Activated T-cell treated with anti-CD3 and anti-CD28 coated beads for 24 hours (primary cell): ENCODE measurements around the gene UBE2R2.
"Not testable (repeated sequence)": the region's sequence is repeated elsewhere in the genome, so short reads cannot be mapped to it uniquely, and the experiment has no call there.

Experiments
- DNase-seq: peaks from one replicate; pipeline ENCODE4 v3.0.0-alpha.2; 2020; ENCODE audit warnings: low read depth

UBE2R2 gene

GRCh38 chr9:33843312-33843961 lies 26.5 kb downstream of the UBE2R2 start:
- no peak for DNase-seq

DNA sequence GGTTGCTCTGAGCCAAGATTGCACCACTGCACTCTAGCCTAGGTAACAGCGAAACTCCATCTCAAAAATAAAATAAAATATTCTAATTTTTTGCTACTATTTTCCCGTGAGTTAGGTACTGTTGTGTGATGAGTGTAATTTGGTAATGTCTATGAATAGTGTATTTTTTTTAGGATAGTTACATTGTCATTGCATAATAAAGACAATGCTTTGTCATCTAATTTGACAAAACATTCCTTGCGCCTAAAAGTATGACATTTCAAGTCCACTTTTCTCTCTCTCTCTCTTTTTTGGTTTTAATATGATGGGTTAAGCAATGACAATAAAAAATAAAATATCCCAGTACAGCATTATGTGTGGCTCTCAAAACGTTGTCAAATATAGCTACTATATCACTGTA lies 29.3 kb downstream of the UBE2R2 start:
- DNase-seq = no peak

GRCh38 chr9:33847894-33848205 lies 30.9 kb downstream of the UBE2R2 start:
- not testable (repeated sequence) for DNase-seq

DNA sequence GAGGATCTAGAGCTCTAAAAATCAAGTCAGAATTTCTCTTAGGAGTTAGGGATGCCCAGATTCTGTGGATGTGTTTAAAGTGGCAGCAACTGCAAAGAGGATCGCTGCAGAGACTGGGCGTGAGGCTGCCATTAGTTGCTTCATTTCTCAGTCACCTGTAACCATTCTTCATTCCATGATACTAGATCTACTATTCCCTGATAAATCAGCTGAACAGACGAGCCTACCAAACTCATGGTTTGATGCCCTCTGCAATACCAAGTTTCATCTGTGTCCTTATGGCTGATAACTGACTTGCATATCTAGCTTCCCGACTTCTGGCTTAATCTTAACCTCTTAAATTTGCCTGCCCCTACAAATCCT lies 33.3 kb downstream of the UBE2R2 start:
- no peak for DNase-seq

DNA sequence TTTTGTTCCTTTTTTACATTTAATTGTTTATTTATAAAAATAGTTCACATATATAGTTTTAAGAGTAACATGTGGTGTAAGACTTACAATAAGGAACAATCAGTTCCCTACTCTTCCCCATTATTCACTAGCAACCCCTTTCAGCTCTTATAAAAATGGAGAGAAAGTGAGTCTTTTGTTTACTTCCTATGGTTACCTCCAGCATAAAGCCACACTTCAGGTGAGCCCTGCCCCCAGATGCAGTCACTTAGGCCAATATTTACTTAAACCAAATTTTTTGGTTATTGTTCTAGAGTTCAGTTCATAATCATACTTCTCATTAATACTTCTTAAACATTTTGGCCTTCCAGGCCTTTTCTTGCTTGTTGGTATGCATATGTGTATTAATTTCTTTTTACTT lies 33.7 kb downstream of the UBE2R2 start:
- no peak for DNase-seq

DNA sequence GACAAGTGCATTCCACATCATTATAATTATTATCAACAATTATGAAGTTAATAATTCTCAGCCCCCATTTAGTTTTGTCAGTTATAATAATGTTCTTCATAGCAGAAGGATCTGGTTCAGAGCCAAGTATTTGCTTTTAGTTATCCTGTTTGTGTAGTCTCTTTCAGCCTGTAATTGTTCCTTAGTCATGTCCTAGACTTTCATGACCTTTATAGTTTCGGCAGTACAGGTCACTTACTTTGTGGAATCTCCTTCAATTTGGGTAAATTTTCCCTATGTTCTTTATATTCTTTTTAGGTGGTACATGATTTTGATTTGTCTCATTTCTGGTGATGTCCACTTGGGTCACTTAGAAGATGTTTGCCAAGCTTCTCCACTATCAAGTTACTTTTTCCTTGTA lies 34.3 kb downstream of the UBE2R2 start:
- DNase-seq = no peak

DNA sequence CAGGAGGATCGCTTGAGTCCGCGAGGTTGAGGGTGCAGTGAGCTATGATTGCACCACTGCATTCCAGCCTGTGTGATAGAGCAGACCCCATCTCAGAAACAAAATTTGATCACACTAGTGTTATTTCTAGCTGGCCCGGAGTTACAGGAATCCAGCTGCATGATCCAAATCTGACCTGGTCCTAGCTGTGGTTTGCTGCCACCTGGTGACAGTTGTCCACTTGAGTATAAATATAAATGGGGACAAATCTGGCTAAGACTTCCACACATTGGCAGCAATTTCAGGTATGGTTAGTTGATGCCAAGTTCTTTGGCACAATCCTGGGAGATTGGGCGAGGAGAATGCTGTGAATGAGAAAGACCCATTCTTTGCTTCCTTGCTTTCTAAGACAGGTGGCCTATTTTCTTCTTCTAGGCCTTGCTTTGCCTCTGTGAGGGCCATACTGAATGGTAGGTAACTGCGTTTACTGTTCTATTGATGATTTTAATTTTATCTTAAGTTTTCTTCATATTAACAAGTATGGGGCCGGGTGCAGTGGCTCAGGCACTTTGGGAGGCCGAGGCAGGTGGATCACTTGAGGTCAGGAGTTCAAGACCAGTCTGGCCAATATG lies 35.4 kb downstream of the UBE2R2 start:
- peak; percentile 7 for DNase-seq

DNA sequence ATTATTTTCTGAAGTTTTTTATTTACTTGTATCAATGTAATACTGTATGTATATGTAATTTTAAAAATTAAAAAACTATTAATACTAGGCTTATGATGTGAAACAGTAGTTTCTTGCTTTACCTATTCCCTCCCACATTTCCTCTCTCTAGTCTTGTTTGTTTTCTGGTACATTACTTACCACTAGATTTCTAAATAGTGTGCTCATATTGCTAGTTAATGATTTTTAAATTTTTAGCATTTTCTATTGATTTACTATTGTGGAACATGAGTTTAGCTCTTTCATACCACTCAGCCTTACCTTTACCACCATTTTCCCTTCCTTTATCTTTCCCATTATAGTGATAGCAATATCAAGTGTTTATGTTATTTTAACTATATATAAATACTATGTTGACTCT lies 39.3 kb downstream of the UBE2R2 start:
- no peak for DNase-seq

DNA sequence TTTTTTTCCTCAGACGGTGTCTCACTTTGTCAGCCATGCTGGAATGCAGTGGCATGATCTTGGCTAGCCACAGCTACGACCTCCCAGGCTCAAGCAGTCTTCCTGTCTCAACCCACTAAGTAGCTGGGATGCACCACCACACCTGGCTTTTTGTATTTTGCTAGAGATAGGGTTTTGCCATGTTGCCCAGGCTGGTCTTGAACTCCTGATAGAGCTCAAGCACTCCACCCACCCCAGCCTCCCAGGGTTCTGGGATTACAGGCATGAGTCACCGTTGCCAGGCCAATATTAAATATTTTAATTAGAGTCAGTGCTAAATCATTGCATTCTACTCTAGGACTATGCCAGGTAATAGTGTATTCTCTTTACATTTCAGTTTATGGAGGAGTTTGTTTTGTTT lies 41.5 kb downstream of the UBE2R2 start:
- DNase-seq = no peak

DNA sequence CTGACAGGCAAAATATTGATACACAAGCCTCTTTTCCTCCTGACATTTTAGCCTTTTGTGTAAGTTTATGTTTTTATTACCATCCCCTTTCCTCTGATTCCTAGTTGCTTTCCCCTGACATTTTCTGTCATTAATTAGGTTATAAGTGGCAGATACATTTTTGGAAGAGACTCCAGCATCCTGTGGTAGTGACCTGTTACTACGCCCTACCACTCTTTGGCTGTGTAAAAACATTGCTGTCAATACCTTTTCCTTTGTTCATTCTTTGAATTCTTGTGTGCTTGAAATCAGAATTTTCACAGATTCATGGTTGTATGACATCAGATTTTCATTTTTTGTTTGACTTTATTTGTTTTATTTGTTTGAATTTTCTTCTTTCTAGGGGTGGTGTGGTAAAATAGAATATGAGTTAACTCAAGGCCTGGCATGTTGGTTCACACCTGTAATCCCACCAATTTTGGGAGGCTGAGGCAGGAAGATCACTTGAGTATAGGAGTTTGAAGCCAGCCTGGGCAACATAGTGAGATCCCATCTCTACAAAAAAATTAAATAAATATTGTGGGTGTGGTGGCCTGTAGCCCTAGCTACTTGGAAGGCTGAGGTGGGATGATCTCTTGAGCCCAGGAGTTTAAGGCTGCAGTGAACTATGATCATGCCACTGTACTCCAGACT lies 43.4 kb downstream of the UBE2R2 start:
- no peak for DNase-seq

DNA sequence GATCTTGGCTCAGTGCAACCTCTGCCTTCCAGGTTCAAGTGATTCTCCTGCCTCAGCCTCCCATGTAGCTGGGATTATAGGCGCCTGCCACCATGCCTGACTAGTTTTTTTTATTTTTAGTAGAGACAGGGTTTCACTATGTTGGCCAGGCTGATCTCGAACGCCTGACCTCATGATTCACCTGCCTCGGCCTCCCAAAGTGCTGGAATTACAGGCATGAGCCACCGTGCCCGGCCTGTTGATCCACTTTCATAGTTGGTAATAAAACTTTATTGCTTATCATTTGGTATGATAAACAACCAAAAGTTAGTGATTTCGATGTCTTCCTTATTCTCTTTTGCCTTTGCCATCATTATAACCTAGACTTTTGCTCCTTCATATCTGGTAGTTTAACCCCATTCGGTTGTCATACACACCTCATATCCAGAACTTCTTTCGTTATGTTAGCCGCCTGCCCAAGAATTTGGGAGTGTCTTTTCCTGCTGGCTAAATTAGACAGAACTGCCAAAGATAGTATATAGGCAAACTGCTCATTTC lies 45.0 kb downstream of the UBE2R2 start:
- DNase-seq = no peak

GRCh38 chr9:33863027-33863426 lies 46.1 kb downstream of the UBE2R2 start:
- DNase-seq = not testable (repeated sequence)

GRCh38 chr9:33867747-33868439 lies 50.9 kb downstream of the UBE2R2 start:
- no peak for DNase-seq

DNA sequence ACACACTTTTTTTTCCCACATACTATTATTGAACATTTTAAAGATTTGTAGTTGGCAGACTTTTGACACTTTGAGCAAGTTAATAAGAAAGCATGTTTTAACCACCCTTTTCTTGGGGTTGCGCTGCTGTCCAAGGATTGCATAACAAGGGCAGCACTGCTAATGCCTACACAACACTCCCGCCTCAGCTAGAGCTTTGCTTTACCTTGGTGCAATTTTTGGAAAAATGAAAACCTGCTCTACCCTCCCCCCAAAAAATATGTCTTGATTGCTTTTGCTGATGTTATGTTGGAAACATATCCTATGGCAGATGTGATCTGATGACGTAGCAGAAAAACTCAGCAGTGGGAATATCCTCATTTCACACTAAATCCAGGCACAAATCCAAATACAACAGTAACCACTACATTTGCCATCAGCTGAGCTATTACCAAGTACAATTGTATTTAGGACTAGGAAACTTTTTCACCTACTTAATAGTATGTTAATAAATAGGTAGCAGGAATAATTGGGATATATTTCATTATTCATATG lies 51.5 kb downstream of the UBE2R2 start:
- DNase-seq = no peak

GRCh38 chr9:33869243-33869642 lies 52.3 kb downstream of the UBE2R2 start:
- DNase-seq = not testable (repeated sequence)

DNA sequence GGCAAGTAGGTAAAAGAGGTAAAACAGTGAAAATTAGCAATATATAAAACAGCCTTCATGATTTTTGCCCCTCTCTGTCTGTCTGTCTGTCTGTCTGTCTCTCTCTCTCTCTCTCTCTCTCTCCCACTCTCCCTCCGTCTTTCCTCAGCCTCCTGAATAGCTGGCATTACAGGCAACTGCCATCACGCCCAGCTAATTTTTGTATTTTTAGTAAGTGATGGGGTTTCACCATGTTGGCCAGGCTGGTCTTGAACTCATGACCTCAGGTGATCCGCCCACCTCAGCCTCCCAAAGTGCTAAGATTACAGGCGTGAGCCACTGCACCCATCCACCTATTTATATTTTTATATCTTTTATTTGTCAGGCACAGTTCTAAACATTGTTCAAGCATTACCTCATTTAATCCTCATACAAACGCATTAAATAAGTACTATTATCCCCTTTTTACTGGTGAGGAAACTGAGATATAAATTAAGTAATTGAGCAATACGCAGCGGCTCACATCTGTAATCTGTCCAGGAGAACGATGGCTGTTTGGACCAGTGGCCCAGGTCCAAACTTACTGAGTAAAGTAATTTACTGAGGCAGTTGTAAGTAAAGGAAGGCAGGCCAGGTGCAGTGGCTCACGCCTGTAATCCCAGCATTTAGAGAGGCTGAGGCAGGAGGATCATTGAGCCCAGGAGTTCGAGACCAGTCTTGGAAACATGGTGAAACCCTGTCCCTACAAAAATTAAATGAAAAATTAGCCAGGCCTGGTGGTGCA lies 60.9 kb downstream of the UBE2R2 start:
- no peak for DNase-seq

GRCh38 chr9:33878691-33879366 lies 61.9 kb downstream of the UBE2R2 start:
- DNase-seq = no peak

- no peak for DNase-seq
These were observed 63.5 kb downstream of the UBE2R2 start for GRCh38 chr9:33880211-33881089.

GRCh38 chr9:33881635-33882034 lies 64.7 kb downstream of the UBE2R2 start:
- no peak for DNase-seq
